ENCODE measurements around the gene RBMS3. TPM values are rescaled to one million over a fixed set of nuclear protein-coding genes. Genes with fewer than 3 reads are reported as not detected.

Gene RBMS3
- total RNA-seq, 1 donor from 2014 or later = 23.7 TPM

DNA sequence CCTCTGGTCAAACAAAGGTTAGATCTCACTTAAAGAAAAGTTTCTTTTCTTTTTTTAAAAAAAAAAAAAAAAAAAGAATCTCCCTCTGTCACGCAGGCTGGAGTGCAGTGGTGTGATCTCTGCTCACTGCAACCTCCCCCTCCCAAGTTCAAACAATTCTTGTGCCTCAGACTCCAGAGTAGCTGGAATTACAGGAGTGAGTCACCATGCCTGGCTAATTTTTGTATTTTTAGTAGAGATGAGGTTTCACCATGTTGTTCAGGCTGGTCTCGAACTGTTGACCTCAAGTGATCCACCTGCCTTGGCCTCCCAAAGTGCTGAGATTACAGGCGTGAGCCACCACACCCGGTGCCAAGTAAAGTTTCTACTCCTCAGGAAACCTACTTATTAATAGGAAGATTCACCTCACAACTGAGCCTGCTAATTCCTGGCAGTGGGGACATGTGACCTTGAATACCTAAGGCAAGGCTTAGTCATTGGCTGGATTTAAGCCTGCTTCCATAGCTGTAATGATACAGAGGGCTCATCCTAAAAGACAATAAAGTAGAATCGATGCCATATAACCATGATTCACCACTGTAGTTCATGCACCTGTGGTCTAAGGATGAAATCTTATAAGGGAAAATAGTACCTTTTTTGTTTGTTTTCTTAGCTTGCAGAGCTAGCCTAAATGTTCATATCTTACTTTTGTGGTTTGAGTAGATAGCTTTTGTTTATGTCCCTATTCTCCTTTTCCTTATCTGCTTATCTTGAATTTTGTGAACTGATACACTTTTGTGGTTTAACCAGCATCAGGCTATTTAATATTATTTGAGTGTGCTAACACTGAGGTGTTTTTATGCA lies 24.8 kb upstream of the RBMS3 start:
- DNase-seq (ENCODE audit: low read depth) = no peak
- TF ChIP-seq, protein P1, sequence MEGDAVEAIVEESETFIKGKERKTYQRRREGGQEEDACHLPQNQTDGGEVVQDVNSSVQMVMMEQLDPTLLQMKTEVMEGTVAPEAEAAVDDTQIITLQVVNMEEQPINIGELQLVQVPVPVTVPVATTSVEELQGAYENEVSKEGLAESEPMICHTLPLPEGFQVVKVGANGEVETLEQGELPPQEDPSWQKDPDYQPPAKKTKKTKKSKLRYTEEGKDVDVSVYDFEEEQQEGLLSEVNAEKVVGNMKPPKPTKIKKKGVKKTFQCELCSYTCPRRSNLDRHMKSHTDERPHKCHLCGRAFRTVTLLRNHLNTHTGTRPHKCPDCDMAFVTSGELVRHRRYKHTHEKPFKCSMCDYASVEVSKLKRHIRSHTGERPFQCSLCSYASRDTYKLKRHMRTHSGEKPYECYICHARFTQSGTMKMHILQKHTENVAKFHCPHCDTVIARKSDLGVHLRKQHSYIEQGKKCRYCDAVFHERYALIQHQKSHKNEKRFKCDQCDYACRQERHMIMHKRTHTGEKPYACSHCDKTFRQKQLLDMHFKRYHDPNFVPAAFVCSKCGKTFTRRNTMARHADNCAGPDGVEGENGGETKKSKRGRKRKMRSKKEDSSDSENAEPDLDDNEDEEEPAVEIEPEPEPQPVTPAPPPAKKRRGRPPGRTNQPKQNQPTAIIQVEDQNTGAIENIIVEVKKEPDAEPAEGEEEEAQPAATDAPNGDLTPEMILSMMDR (IDR thresholded peaks at IDR 0.05; ENCODE audit: insufficient read depth, low read length, poor library complexity, severe bottlenecking) = no peak
- no peaks in the 10 kb centered on the region for H3K27me3 ChIP-seq (ENCODE audit: control insufficient read depth, insufficient read depth, low read length)
- no peaks in the 10 kb centered on the region for H3K36me3 ChIP-seq (ENCODE audit: control insufficient read depth, insufficient read depth, low read length)
- no peak overlapping the region for H3K4me3 ChIP-seq (ENCODE audit: low read depth, low read length)

GRCh38 chr3:29258161-29258560 lies 22.7 kb upstream of the RBMS3 start:
- H3K27me3 ChIP-seq (ENCODE audit: control insufficient read depth, insufficient read depth, low read length) = no peaks in the 10 kb centered on the region
- no peaks in the 10 kb centered on the region for H3K36me3 ChIP-seq (ENCODE audit: control insufficient read depth, insufficient read depth, low read length)
- no peak overlapping the region for H3K4me3 ChIP-seq (ENCODE audit: low read depth, low read length)
- DNase-seq (ENCODE audit: low read depth) = no peak
- TF ChIP-seq, protein P1 (IDR thresholded peaks at IDR 0.05; ENCODE audit: insufficient read depth, low read length, poor library complexity, severe bottlenecking) = no peak

GRCh38 chr3:29261119-29261518 lies 19.8 kb upstream of the RBMS3 start:
- Histone ChIP-seq H3K36me3 (ENCODE audit: control insufficient read depth, insufficient read depth, low read length) (no peaks in the 10 kb centered on the region), H3K27me3 (ENCODE audit: control insufficient read depth, insufficient read depth, low read length) (no peaks in the 10 kb centered on the region), H3K4me3 (ENCODE audit: low read depth, low read length) (no peak overlapping the region)
- DNase-seq (ENCODE audit: low read depth) = no peak
- TF ChIP-seq, protein P1 (IDR thresholded peaks at IDR 0.05; ENCODE audit: insufficient read depth, low read length, poor library complexity, severe bottlenecking) = no peak

GRCh38 chr3:29263476-29263875 lies 17.4 kb upstream of the RBMS3 start:
- Histone ChIP-seq H3K4me3 (ENCODE audit: low read depth, low read length) (no peak overlapping the region), H3K27me3 (ENCODE audit: control insufficient read depth, insufficient read depth, low read length) (no peaks in the 10 kb centered on the region), H3K36me3 (ENCODE audit: control insufficient read depth, insufficient read depth, low read length) (no peaks in the 10 kb centered on the region)
- no peak for DNase-seq (ENCODE audit: low read depth)
- TF ChIP-seq, protein P1 (IDR thresholded peaks at IDR 0.05; ENCODE audit: insufficient read depth, low read length, poor library complexity, severe bottlenecking) = no peak

DNA sequence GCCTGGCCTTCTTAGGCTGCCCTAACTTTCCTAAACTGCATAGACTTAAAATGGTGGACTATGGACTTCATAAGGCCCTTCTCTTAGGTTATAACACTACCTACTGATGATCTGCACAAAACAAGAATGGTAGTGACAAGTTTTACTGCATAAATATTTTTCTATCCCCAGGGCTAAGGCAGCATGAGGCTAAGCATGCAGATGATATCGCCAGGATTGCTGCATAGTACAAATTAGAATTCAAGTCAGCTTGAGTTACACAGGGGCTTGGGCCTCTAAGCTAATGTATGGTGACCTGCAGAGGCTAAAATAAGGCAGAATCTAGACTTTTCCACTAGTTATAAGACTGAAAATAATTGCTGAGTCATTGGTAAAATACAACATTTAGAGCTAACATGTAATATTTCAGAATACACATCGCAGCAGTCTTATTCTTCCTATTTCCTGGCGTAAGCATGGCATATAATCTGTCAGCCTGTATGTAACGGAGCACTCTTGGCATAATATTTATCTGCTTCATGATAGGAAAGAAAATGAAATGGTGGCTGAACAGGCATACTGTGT lies 15.3 kb upstream of the RBMS3 start:
- TF ChIP-seq, protein P1 (IDR thresholded peaks at IDR 0.05; ENCODE audit: insufficient read depth, low read length, poor library complexity, severe bottlenecking) = no peak
- no peaks in the 10 kb centered on the region for H3K27me3 ChIP-seq (ENCODE audit: control insufficient read depth, insufficient read depth, low read length)
- DNase-seq (ENCODE audit: low read depth) = no peak
- H3K36me3 ChIP-seq (ENCODE audit: control insufficient read depth, insufficient read depth, low read length) = no peaks in the 10 kb centered on the region
- H3K4me3 ChIP-seq (ENCODE audit: low read depth, low read length) = no peak overlapping the region
